Spleen (tissue), 7 donors: ENCODE results near the gene AMMECR1L.

Experiments used
- POLR2A ChIP-seq, 3 donors: fragments of 450-650 bp; IDR thresholded peaks; one replicate each; pipeline ENCODE4 v1.5.1; 2017; ENCODE audit warnings: antibody characterized with exemption in 3 of 3, mild to moderate bottlenecking in 1 of 3
- POLR2AphosphoS5 ChIP-seq, 3 donors: sonication (generic); formaldehyde crosslinking; IDR thresholded peaks; one replicate each; pipeline ENCODE4 v1.5.1; 2017; ENCODE audit warnings: antibody characterized with exemption in 3 of 3
- TF ChIP-seq, protein P1 (sequence below), 11 experiments: fragments of 200-600 bp in 7 of 11; fragments of 450-650 bp in 4 of 11; sonication (generic) in 4 of 11; IDR thresholded peaks in 8 of 11; conservative IDR thresholded peaks in 3 of 11; 1 replicate in 7 of 11; 2 replicates in 4 of 11; pipeline versions ENCODE4 v1.4.0 to v1.8.0; 2016 to 2021; ENCODE audit warnings: antibody characterized with exemption in 11 of 11, inconsistent platforms in 4 of 11, mild to moderate bottlenecking in 1 of 11
- donor health status: DM: no; HTN: no; CAD: no; lungs with moderate emphysema.
- donor health status: DM: no; HTN: no; CAD: no.
- donor health status: DM: no; HTN: no; CAD: no.

DNA sequence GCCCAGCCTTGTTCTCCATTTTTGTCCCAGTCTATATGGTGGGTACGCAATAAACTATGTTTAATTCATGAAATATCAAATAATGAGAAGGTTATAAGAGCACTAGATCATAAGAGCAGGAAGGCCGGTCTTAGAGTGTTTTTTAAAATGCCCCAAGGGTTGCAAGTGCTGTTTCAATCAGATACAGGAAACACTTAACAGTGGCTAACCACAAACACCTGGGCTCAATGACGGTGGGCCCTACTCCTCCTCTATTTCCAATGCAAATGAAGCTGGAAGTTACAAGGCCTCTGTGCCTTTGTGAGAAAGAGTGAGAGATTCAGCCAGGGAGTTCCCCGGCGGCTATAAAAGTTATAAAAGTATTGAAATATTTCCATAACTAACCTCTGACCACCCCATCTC, 55.9 kb downstream of the AMMECR1L start:
- TF ChIP-seq, protein P1, sequence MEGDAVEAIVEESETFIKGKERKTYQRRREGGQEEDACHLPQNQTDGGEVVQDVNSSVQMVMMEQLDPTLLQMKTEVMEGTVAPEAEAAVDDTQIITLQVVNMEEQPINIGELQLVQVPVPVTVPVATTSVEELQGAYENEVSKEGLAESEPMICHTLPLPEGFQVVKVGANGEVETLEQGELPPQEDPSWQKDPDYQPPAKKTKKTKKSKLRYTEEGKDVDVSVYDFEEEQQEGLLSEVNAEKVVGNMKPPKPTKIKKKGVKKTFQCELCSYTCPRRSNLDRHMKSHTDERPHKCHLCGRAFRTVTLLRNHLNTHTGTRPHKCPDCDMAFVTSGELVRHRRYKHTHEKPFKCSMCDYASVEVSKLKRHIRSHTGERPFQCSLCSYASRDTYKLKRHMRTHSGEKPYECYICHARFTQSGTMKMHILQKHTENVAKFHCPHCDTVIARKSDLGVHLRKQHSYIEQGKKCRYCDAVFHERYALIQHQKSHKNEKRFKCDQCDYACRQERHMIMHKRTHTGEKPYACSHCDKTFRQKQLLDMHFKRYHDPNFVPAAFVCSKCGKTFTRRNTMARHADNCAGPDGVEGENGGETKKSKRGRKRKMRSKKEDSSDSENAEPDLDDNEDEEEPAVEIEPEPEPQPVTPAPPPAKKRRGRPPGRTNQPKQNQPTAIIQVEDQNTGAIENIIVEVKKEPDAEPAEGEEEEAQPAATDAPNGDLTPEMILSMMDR (IDR thresholded peaks at IDR 0.05 in 8 of 11, conservative IDR thresholded peaks at IDR 0.05 in 3 of 11), result no peak
- TF ChIP-seq POLR2A (IDR thresholded peaks at IDR 0.05) (no peak), POLR2AphosphoS5 (IDR thresholded peaks at IDR 0.05) (peak in 1 of 3 donors; percentile 69)
